ENCODE data around the gene EGF.

The EGF gene

GRCh38 chr4:110004556-110004955 is 91.9 kb downstream of the EGF start:
- no peak overlapping the region for H3K4me3 ChIP-seq (ENCODE audit: low read length)
- TF ChIP-seq CTCF (conservative IDR thresholded peaks at IDR 0.05; ENCODE audit: low read depth, low read length), result no peak
- no peak for DNase-seq (ENCODE audit: low read depth)

- TF ChIP-seq CTCF (conservative IDR thresholded peaks at IDR 0.05; ENCODE audit: low read depth, low read length), result peak; percentile 76
- no peak overlapping the region for H3K4me3 ChIP-seq (ENCODE audit: low read length)
- DNase-seq (ENCODE audit: low read depth), result peak; percentile 34
Measured at GRCh38 chr4:110005461-110006056, 92.9 kb downstream of the EGF start.

GRCh38 chr4:110007217-110007616 is 94.5 kb downstream of the EGF start:
- DNase-seq (ENCODE audit: low read depth), result no peak
- no peak overlapping the region for H3K4me3 ChIP-seq (ENCODE audit: low read length)
- TF ChIP-seq CTCF (conservative IDR thresholded peaks at IDR 0.05; ENCODE audit: low read depth, low read length), result no peak

DNA sequence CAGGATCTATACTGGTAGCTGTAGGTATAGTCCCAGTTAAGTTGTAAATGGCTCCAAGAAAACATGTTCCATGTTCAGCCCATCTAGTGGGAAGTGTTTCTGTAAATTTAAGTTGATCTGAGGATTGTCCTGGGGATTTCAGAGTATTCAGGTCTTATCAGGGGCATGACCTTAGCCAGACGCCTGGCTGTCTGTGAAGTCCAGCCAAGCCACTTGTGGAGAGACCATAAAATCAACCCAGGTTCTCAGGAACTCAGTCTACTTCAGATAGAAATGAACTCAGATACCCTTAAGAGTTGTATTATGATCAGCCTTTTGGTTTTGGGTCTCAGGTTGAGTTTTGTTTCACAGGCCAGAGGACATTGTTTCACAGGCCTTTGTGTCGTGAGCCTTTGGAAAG is 95.9 kb downstream of the EGF start:
- H3K4me3 ChIP-seq (ENCODE audit: low read length), result no peak overlapping the region
- TF ChIP-seq CTCF (conservative IDR thresholded peaks at IDR 0.05; ENCODE audit: low read depth, low read length), result no peak
- no peak for DNase-seq (ENCODE audit: low read depth)

DNA sequence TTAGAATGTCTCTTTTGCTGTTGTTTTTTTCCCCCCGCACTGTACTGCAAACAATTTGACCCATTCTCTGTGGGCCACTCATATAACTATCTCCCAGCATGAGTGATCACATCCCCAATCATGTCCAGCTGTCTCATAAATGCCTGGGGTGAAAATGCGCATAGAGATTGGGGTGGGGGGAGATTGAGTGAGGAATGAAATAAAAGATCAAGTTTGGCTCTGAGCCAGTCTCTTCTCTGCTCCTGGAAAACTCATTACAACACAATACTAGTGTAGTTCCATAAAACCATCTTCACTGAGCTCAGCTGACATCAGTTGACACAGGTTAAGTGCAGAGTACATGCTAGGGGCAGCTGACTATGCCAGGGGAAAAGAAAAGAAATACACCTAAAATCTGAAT is 96.9 kb downstream of the EGF start:
- no peak for TF ChIP-seq CTCF (conservative IDR thresholded peaks at IDR 0.05; ENCODE audit: low read depth, low read length)
- H3K4me3 ChIP-seq (ENCODE audit: low read length), result no peak overlapping the region
- DNase-seq (ENCODE audit: low read depth), result no peak

DNA sequence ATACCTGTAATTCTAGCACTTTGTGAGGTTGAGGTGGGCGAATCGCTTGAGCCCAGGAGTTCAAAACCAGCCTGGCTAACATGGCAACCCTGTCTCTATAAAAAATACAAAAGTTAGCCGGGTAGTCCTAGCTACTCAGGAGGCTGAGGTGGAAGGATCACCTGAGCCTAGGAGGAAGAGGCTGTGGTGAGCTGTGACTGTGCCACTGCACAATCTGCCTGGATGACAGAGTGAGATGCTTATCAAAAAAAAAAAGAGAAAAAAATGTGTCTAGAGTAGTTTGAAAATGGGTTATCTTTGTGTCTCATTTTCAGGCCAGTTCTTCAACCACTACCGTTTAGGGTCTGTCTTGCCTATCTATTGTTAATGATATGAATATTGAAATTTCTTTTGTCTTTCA is 98.1 kb downstream of the EGF start:
- no peak for DNase-seq (ENCODE audit: low read depth)
- no peak for TF ChIP-seq CTCF (conservative IDR thresholded peaks at IDR 0.05; ENCODE audit: low read depth, low read length)

GRCh38 chr4:110012917-110013316 is 100.2 kb downstream of the EGF start:
- no peak for TF ChIP-seq CTCF (conservative IDR thresholded peaks at IDR 0.05; ENCODE audit: low read depth, low read length)
- no peak for DNase-seq (ENCODE audit: low read depth)
- H3K4me3 ChIP-seq (ENCODE audit: low read length), result no peak overlapping the region

More for the DNA sequence above, 98.1 kb downstream of the EGF start:
- H3K4me3 ChIP-seq (ENCODE audit: low read length), result no peak overlapping the region
